K562 (cell line): ENCODE measurements around the gene PCYT1A. TPM values are rescaled to one million over a fixed set of nuclear protein-coding genes. Genes with fewer than 3 reads are reported as not detected.

Experiments
- ATAC-seq: fragments of 200-7000 bp; cut with Tn5 transposase; 3 replicates; pipeline ENCODE4 v1.9.1; 2020; ENCODE audit warnings: moderate library complexity
- BruUV-seq: library from RNA; stranded (reverse); fragments of 400-500 nt; replicated peaks from 2 replicates; lab custom pipeline; 2021; lab: Mats Ljungman, UMichigan
- CTCF ChIA-PET: fragments of 300-600 bp; formaldehyde crosslinking; extraction: SDS; loops from one replicate; lab custom pipeline; 2021; ENCODE audit warnings: low intra/inter-chr PET ratio; lab: Yijun Ruan, JAX
- POLR2A ChIA-PET: fragments of 300-600, 350-650 bp; sonication (Branson Sonifier 250); formaldehyde crosslinking; extraction: SDS; loops from one replicate; lab custom pipeline; 2021; ENCODE audit warnings: antibody characterized with exemption, inconsistent platforms; lab: Yijun Ruan, JAX
- DNase-seq, 4 experiments: peaks; one replicate each; pipeline versions ENCODE4 v3.0.0 to v3.0.0-alpha.2; 2011 to 2018; ENCODE audit warnings: low spot score in 3 of 4, mixed read lengths in 3 of 4; ENCODE audit errors: extremely low read depth in 1 of 4
- FAIRE-seq: peaks from 2 replicates; lab custom pipeline; 2011; peaks lifted over from hg19 to GRCh38; lab: Jason Lieb, UNC
- H2AFZ ChIP-seq: 2 replicates; pipeline ENCODE4 v1.6.0; 2011; ENCODE audit warnings: low read depth, low read length, control low read depth, inconsistent platforms
- H3K27ac ChIP-seq: fragments of 200-600 bp; 3 replicates; pipeline ENCODE4 v1.8.0; 2011; ENCODE audit warnings: low read depth, mild to moderate bottlenecking, control low read depth, inconsistent platforms, low read length, moderate library complexity, mixed read lengths; ENCODE audit errors: extremely low read depth
- H3K27me3 ChIP-seq, 2 experiments: fragments of 300-600 bp in 1 of 2; 2 replicates in 1 of 2; 3 replicates in 1 of 2; pipeline versions ENCODE4 v1.6.0 to v1.8.0; 2011; ENCODE audit warnings: inconsistent platforms in 2 of 2, low read length in 2 of 2, mild to moderate bottlenecking in 1 of 2, mixed read lengths in 1 of 2, moderate library complexity in 1 of 2; ENCODE audit not compliant: control insufficient read depth in 2 of 2, insufficient read depth in 2 of 2
- H3K36me3 ChIP-seq: fragments of 300-600 bp; 3 replicates; pipeline ENCODE4 v1.8.0; 2011; ENCODE audit warnings: mild to moderate bottlenecking, low read length, inconsistent platforms; ENCODE audit not compliant: control insufficient read depth, insufficient read depth
- H3K4me1 ChIP-seq, 2 experiments: fragments of 200-600 bp in 1 of 2; replicated peaks in 1 of 2; 2 replicates in 1 of 2; 3 replicates in 1 of 2; pipeline versions ENCODE4 v1.5.1 to v1.8.0; 2011; ENCODE audit warnings: inconsistent platforms in 2 of 2, low read length in 2 of 2, mild to moderate bottlenecking in 1 of 2, mixed read lengths in 1 of 2, moderate library complexity in 1 of 2; ENCODE audit not compliant: control insufficient read depth in 2 of 2, insufficient read depth in 2 of 2
- H3K4me2 ChIP-seq: 2 replicates; pipeline ENCODE4 v1.6.1; 2011; ENCODE audit warnings: low read length, control low read depth, inconsistent platforms, mixed read lengths; ENCODE audit not compliant: insufficient read depth
- H3K4me3 ChIP-seq: fragments of 200-600 bp; sonication (generic), shearing (Covaris generic); 2 replicates; pipeline ENCODE4 v1.5.1; 2016; ENCODE audit warnings: control low read depth, inconsistent platforms
- H3K79me2 ChIP-seq: fragments of 200-600 bp; 3 replicates; pipeline ENCODE4 v1.8.0; 2011; ENCODE audit warnings: low read length, inconsistent platforms; ENCODE audit not compliant: control insufficient read depth, insufficient read depth
- H3K9ac ChIP-seq, 2 experiments: 2 replicates each; pipeline versions ENCODE4 v1.6.0 to v1.6.1; 2011; ENCODE audit warnings: low read depth in 2 of 2, low read length in 2 of 2, control low read depth in 1 of 2, inconsistent platforms in 1 of 2, mild to moderate bottlenecking in 1 of 2, mixed read lengths in 1 of 2; ENCODE audit not compliant: insufficient read depth in 1 of 2
- H3K9me1 ChIP-seq: one replicate; pipeline ENCODE4 v1.6.0; 2011; ENCODE audit warnings: inconsistent platforms, mild to moderate bottlenecking, low read length, moderate library complexity; ENCODE audit not compliant: control insufficient read depth, insufficient read depth
- H3K9me3 ChIP-seq: replicated peaks from 2 replicates; pipeline ENCODE4 v1.5.1; 2011; ENCODE audit warnings: low read depth, low read length, inconsistent platforms; ENCODE audit not compliant: control insufficient read depth, insufficient read depth
- H4K20me1 ChIP-seq: replicated peaks from 2 replicates; pipeline ENCODE4 v1.6.1; 2011; ENCODE audit warnings: low read length, inconsistent platforms, mixed read lengths; ENCODE audit not compliant: control insufficient read depth, insufficient read depth
- CHAMP1 ChIP-seq: fragments of 450-650 bp; IDR thresholded peaks from 2 replicates; pipeline ENCODE4 v1.6.1; 2016; ENCODE audit warnings: mild to moderate bottlenecking
- CHD7 ChIP-seq: fragments of 200-600 bp; sonication (generic); IDR thresholded peaks from one replicate; pipeline ENCODE4 v1.6.1; 2012; ENCODE audit warnings: mild to moderate bottlenecking, low read depth, low read length, inconsistent platforms
- ILK ChIP-seq: fragments of 450-650 bp; IDR thresholded peaks from 2 replicates; pipeline ENCODE4 v1.6.1; 2016; ENCODE audit warnings: missing genetic modification characterization, low read depth, mild to moderate bottlenecking, missing compliant biosample characterization, moderate library complexity, borderline replicate concordance
- JUN ChIP-seq, 2 experiments: sonication (generic) in 1 of 2; formaldehyde crosslinking in 1 of 2; IDR thresholded peaks; 2 replicates each; pipeline versions ENCODE4 v1.6.1 to v1.8.0; 2012 to 2022; ENCODE audit warnings: borderline replicate concordance in 2 of 2, mild to moderate bottlenecking in 2 of 2, improper control_type of control experiment in 1 of 2, low read depth in 1 of 2, low read length in 1 of 2, missing genetic modification reagents in 1 of 2
- PHB ChIP-seq: fragments of 250-450 bp; sonication (Bioruptor Pico); IDR thresholded peaks from 2 replicates; pipeline ENCODE4 v1.5.0; 2021
- PPARD ChIP-seq: fragments of 250-450 bp; sonication (Bioruptor Pico); IDR thresholded peaks from 2 replicates; pipeline ENCODE4 v1.8.0; 2022; ENCODE audit warnings: inconsistent platforms, mild to moderate bottlenecking, moderate library complexity
- WGBS: fragments of 100-300 bp; shearing (Covaris generic); methylation state at CpG from one replicate; pipeline ENCODE4 v1.1.6; 2016; ENCODE audit warnings: low coverage, mixed read lengths; ENCODE audit not compliant: insufficient coverage; ENCODE audit errors: missing lambda C conversion rate; 5-methylcytosine and 5-hydroxymethylcytosine counted together
- in situ Hi-C: fragments of 300-500 bp; cut with MboI; formaldehyde crosslinking; loops from 4 replicates; pipeline ENCODE4 v1.15.0; 2018; ENCODE audit warnings: inconsistent platforms, mixed read lengths
- intact Hi-C: fragments of 100-400 bp; cut with micrococcal nuclease; formaldehyde crosslinking; loops from 2 replicates; pipeline ENCODE4 v1.14.2; 2022
- polyA plus RNA-seq, 8 experiments: library from polyadenylated mRNA; depleted of rRNA in 4 of 8; stranded (reverse) in 5 of 8; unstranded in 3 of 8; fragments of >200 nt; fragmentation: Nextera tagmentation in 2 of 8; fragmentation: Illumina TruSeq in 1 of 8; extraction: Ambion mirVana in 2 of 8; extraction: Trizol in 1 of 8; gene quantifications; 2 replicates each; pipeline versions ENCODE4 v1.2.1 to v1.2.3, GENCODE V29; 2011 to 2014; ENCODE audit warnings: inconsistent platforms in 1 of 8, missing spikeins in 1 of 8
- total RNA-seq, 7 experiments: library from RNA; depleted of rRNA in 6 of 7; stranded (reverse); fragments of >200 nt in 6 of 7; fragmentation: Illumina TruSeq in 2 of 7; extraction: Trizol in 2 of 7; gene quantifications; 2 replicates each; pipeline versions ENCODE4 v1.2.1 to v1.2.3, GENCODE V29; 2011 to 2021; ENCODE audit warnings: low replicate concordance in 1 of 7

PCYT1A gene
- total and polyA plus RNA-seq, 9 of the 15 experiments (the other 6 are each of a cell fraction or from before 2014, with no cell fraction given) = 13.4 to 62.8 (median 49.4) TPM

GRCh38 chr3:196227121-196227561 is 60.4 kb downstream of the PCYT1A start:
- no TSS peak for BruUV-seq
- no peak overlapping the region for H3K27ac ChIP-seq
- no peak for FAIRE-seq
- no peaks in the 10 kb centered on the region for H3K36me3 ChIP-seq
- no peak for TF ChIP-seq JUN (IDR thresholded peaks at IDR 0.05; ENCODE audit: borderline replicate concordance, low read depth, low read length)
- TF ChIP-seq JUN (CRISPR knock-in tag; IDR thresholded peaks at IDR 0.05; ENCODE audit: borderline replicate concordance) = no peak
- no peak for TF ChIP-seq CHAMP1
- no peak for TF ChIP-seq CHD7
- no peak for TF ChIP-seq PPARD
- TF ChIP-seq ILK (tag) = no peak
- no peak for TF ChIP-seq PHB
- TF ChIP-seq, all 486 proteins: peak for 0
- Histone ChIP-seq H4K20me1 (no peaks in the 10 kb centered on the region), H2AFZ (no peak overlapping the region), H3K4me2 (no peak overlapping the region), H3K27me3 (no peaks in the 10 kb centered on the region), H3K79me2 (no peaks in the 10 kb centered on the region), H3K4me1 (peaks cover 10 to 17% of the 10 kb centered on the region in 2 experiments; a peak in 4 of 5 replicates), H3K9me1 (peaks cover 3% of the 10 kb centered on the region), H3K9ac (peak overlapping the region in 1 of 2 experiments; percentile 47; a peak in 1 of 4 replicates), H3K9me3 (no peaks in the 10 kb centered on the region), H3K4me3 (no peak overlapping the region)
- in situ Hi-C loops = no loop called here
- DNase-seq (no peak), ATAC-seq (0 out of 3 replicates have a peak, but pooled peaks have one; percentile 8)
- CTCF ChIA-PET = no interaction called here
- WGBS = 50% methylated on average over 13 of the region's 14 CpGs
- POLR2A ChIA-PET = interaction anchor here (0.9 kb wide), 2 partner anchors 9 to 149 kb away, joined by 3 to 5 read pairs; no protein-coding TSS in a partner anchor
- intact Hi-C loops = no loop called here
